H1 (cell line): ENCODE results near the gene MYOC. TPM values are rescaled to one million over a fixed set of nuclear protein-coding genes. Genes with fewer than 3 reads are reported as not detected.

ENCODE experiments used
- CTCF ChIA-PET: fragments of 300-600 bp; sonication (Branson Sonifier 250); formaldehyde crosslinking; loops from one replicate; lab custom pipeline; 2021; ENCODE audit not compliant: partially characterized antibody; lab: Charles Lee
- POLR2A ChIA-PET: fragments of 300-600 bp; sonication (Branson Sonifier 250); formaldehyde crosslinking; loops from one replicate; lab custom pipeline; 2021; ENCODE audit warnings: inconsistent platforms; ENCODE audit not compliant: partially characterized antibody; lab: Charles Lee
- DNase-seq, 2 experiments: peaks; one replicate each; pipeline versions ENCODE4 v3.0.0 to v3.0.0-alpha.2; 2010 to 2022; ENCODE audit warnings: low spot score in 2 of 2, low read depth in 1 of 2, mixed read lengths in 1 of 2
- FAIRE-seq: peaks from 2 replicates; lab custom pipeline; 2011; peaks lifted over from hg19 to GRCh38; lab: Jason Lieb, UNC
- H2AFZ ChIP-seq: 2 replicates; pipeline ENCODE4 v1.8.1; 2012; ENCODE audit warnings: low read length, inconsistent platforms
- H2AK5ac ChIP-seq: 2 replicates; pipeline ENCODE4 v1.6.1; 2013; ENCODE audit warnings: low read depth, low read length
- H2BK120ac ChIP-seq: replicated peaks from 2 replicates; pipeline ENCODE3; 2013; ENCODE audit warnings: low read depth, low read length, inconsistent platforms
- H2BK12ac ChIP-seq: 2 replicates; pipeline ENCODE4 v1.6.1; 2013; ENCODE audit warnings: low read depth, low read length
- H2BK15ac ChIP-seq: 2 replicates; pipeline ENCODE4 v1.6.1; 2013; ENCODE audit warnings: low read length
- H2BK20ac ChIP-seq: 2 replicates; pipeline ENCODE4 v1.6.1; 2013; ENCODE audit warnings: low read length
- H2BK5ac ChIP-seq: 2 replicates; pipeline ENCODE4 v1.6.1; 2013; ENCODE audit warnings: low read depth, low read length
- H3K14ac ChIP-seq: 2 replicates; pipeline ENCODE4 v1.6.1; 2013; ENCODE audit warnings: inconsistent platforms; ENCODE audit not compliant: insufficient read length
- H3K18ac ChIP-seq: 2 replicates; pipeline ENCODE4 v1.6.1; 2013; ENCODE audit warnings: low read length; ENCODE audit errors: extremely low read depth
- H3K23ac ChIP-seq: 2 replicates; pipeline ENCODE4 v1.6.1; 2013; ENCODE audit warnings: inconsistent platforms; ENCODE audit not compliant: insufficient read length
- H3K23me2 ChIP-seq: 2 replicates; pipeline ENCODE4 v1.6.1; 2013; ENCODE audit warnings: low read depth, low read length
- H3K27ac ChIP-seq: 2 replicates; pipeline ENCODE4 v1.6.1; 2011; ENCODE audit warnings: low read depth, low read length, inconsistent platforms
- H3K27me3 ChIP-seq, 4 experiments: replicated peaks in 1 of 4; 1 replicate in 1 of 4; 2 replicates in 3 of 4; pipeline versions ENCODE4 v1.6.1 to v1.8.1; 2011 to 2013; ENCODE audit warnings: low read length in 3 of 4, mild to moderate bottlenecking in 3 of 4, inconsistent platforms in 2 of 4, mixed read lengths in 2 of 4, moderate library complexity in 1 of 4; ENCODE audit not compliant: control insufficient read depth in 3 of 4, insufficient read depth in 3 of 4; ENCODE audit errors: extremely low read depth in 1 of 4
- H3K36me3 ChIP-seq, 4 experiments: 2 replicates each; pipeline versions ENCODE4 v1.6.1 to v1.8.1; 2011 to 2013; ENCODE audit warnings: mild to moderate bottlenecking in 4 of 4, low read length in 3 of 4, moderate library complexity in 2 of 4, control low read depth in 1 of 4, inconsistent platforms in 1 of 4; ENCODE audit not compliant: insufficient read depth in 4 of 4, control insufficient read depth in 2 of 4
- H3K4ac ChIP-seq: replicated peaks from 2 replicates; pipeline ENCODE3; 2013; ENCODE audit warnings: low read length, low read depth, mixed read lengths, inconsistent platforms; ENCODE audit not compliant: insufficient read length
- H3K4me1 ChIP-seq, 4 experiments: replicated peaks in 1 of 4; 1 replicate in 1 of 4; 2 replicates in 3 of 4; pipeline versions ENCODE4 v1.6.1 to v1.8.1; 2011 to 2013; ENCODE audit warnings: low read length in 3 of 4, inconsistent platforms in 2 of 4, mixed read lengths in 1 of 4; ENCODE audit not compliant: insufficient read depth in 4 of 4, control insufficient read depth in 3 of 4
- H3K4me2 ChIP-seq, 2 experiments: 2 replicates each; pipeline versions ENCODE4 v1.6.1 to v1.8.1; 2011 to 2013; ENCODE audit warnings: low read depth in 2 of 2, low read length in 2 of 2, control low read depth in 1 of 2, inconsistent platforms in 1 of 2, mild to moderate bottlenecking in 1 of 2; ENCODE audit not compliant: insufficient read depth in 1 of 2
- H3K4me3 ChIP-seq, 4 experiments: fragments of 200-600, 300-600 bp in 1 of 4; sonication (generic), shearing (Covaris generic), sonication (Bioruptor Twin) in 1 of 4; 2 replicates each; pipeline versions ENCODE4 v1.5.1 to v1.8.1; 2011 to 2016; ENCODE audit warnings: low read length in 4 of 4, low read depth in 3 of 4, control low read depth in 2 of 4, inconsistent platforms in 2 of 4, mild to moderate bottlenecking in 2 of 4, mixed read lengths in 1 of 4, moderate library complexity in 1 of 4; ENCODE audit not compliant: insufficient read depth in 2 of 4; ENCODE audit errors: extremely low read depth in 1 of 4
- H3K56ac ChIP-seq: replicated peaks from 2 replicates; pipeline ENCODE3; 2013; ENCODE audit warnings: low read depth, mild to moderate bottlenecking, mixed read lengths, low read length, inconsistent platforms; ENCODE audit not compliant: insufficient read length
- H3K79me1 ChIP-seq: 2 replicates; pipeline ENCODE4 v1.6.1; 2013; ENCODE audit warnings: low read depth, low read length, control low read depth
- H3K79me2 ChIP-seq, 2 experiments: 2 replicates each; pipeline versions ENCODE4 v1.6.1 to v1.8.1; 2012 to 2013; ENCODE audit warnings: low read length in 2 of 2, mild to moderate bottlenecking in 2 of 2, inconsistent platforms in 1 of 2; ENCODE audit not compliant: insufficient read depth in 2 of 2, control insufficient read depth in 1 of 2
- H3K9ac ChIP-seq, 4 experiments: replicated peaks in 1 of 4; 1 replicate in 1 of 4; 2 replicates in 3 of 4; pipeline versions ENCODE4 v1.6.1 to v1.8.1; 2011 to 2013; ENCODE audit warnings: low read depth in 3 of 4, low read length in 3 of 4, control low read depth in 2 of 4, mild to moderate bottlenecking in 2 of 4, moderate library complexity in 2 of 4, inconsistent platforms in 1 of 4; ENCODE audit errors: extremely low read depth in 1 of 4
- H3K9me3 ChIP-seq, 2 experiments: 2 replicates each; pipeline versions ENCODE4 v1.6.1 to v1.8.1; 2012 to 2013; ENCODE audit warnings: mild to moderate bottlenecking in 2 of 2, moderate library complexity in 2 of 2, control low read depth in 1 of 2, inconsistent platforms in 1 of 2, low read depth in 1 of 2, low read length in 1 of 2, mixed read lengths in 1 of 2; ENCODE audit not compliant: insufficient read depth in 2 of 2
- H4K20me1 ChIP-seq, 2 experiments: replicated peaks in 1 of 2; 2 replicates each; pipeline versions ENCODE3 to v1.8.1; 2011 to 2013; ENCODE audit warnings: inconsistent platforms in 2 of 2, low read length in 2 of 2, mild to moderate bottlenecking in 1 of 2; ENCODE audit not compliant: insufficient read depth in 2 of 2, control insufficient read depth in 1 of 2
- H4K5ac ChIP-seq: 2 replicates; pipeline ENCODE4 v1.6.1; 2013; ENCODE audit warnings: low read length, low read depth, mixed read lengths, inconsistent platforms; ENCODE audit not compliant: insufficient read length
- H4K8ac ChIP-seq: 2 replicates; pipeline ENCODE4 v1.8.0; 2013; ENCODE audit warnings: mild to moderate bottlenecking, moderate library complexity, low read length, inconsistent platforms; ENCODE audit not compliant: insufficient read depth; ENCODE audit errors: extremely low read depth
- H4K91ac ChIP-seq: replicated peaks from 2 replicates; pipeline ENCODE3; 2013; ENCODE audit warnings: low read length, mixed read lengths, inconsistent platforms; ENCODE audit not compliant: insufficient read length
- ASH2L ChIP-seq: fragments of 200-600, 300-600 bp; sonication (generic); IDR thresholded peaks from one replicate; pipeline ENCODE4 v1.7.1; 2017; ENCODE audit warnings: low read length
- ATF3 ChIP-seq: IDR thresholded peaks from 2 replicates; pipeline ENCODE4 v1.6.1; 2011; ENCODE audit warnings: low read depth, mild to moderate bottlenecking, low read length; ENCODE audit not compliant: insufficient read depth
- KDM1A ChIP-seq: fragments of 200-600, 300-600 bp; sonication (generic); IDR thresholded peaks from 2 replicates; pipeline ENCODE4 v1.7.1; 2016; ENCODE audit warnings: mild to moderate bottlenecking, low read length, borderline replicate concordance
- RAD21 ChIP-seq, 2 experiments: IDR thresholded peaks in 1 of 2; conservative IDR thresholded peaks in 1 of 2; 2 replicates each; pipeline ENCODE4 v1.6.1; 2011; ENCODE audit warnings: low read depth in 2 of 2, low read length in 2 of 2, improper control_type of control experiment in 1 of 2, inconsistent platforms in 1 of 2, mild to moderate bottlenecking in 1 of 2, moderate library complexity in 1 of 2
- RBBP5 ChIP-seq: IDR thresholded peaks from 2 replicates; pipeline ENCODE4 v1.7.1; 2012; ENCODE audit warnings: low read depth, mild to moderate bottlenecking, inconsistent platforms, low read length, moderate library complexity, borderline replicate concordance
- RXRA ChIP-seq: IDR thresholded peaks from 2 replicates; pipeline ENCODE4 v1.6.1; 2011; ENCODE audit warnings: low read depth, mild to moderate bottlenecking, low read length, moderate library complexity; ENCODE audit not compliant: insufficient read depth
- SP4 ChIP-seq: IDR thresholded peaks from 2 replicates; pipeline ENCODE4 v1.6.1; 2012; ENCODE audit warnings: low read length, inconsistent platforms
- TAF1 ChIP-seq: IDR thresholded peaks from 2 replicates; pipeline ENCODE4 v1.6.1; 2011; ENCODE audit warnings: mild to moderate bottlenecking, low read depth, low read length
- TEAD4 ChIP-seq: IDR thresholded peaks from 2 replicates; pipeline ENCODE4 v1.6.1; 2012; ENCODE audit warnings: low read depth, low read length, inconsistent platforms, mixed read lengths
- YY1 ChIP-seq: IDR thresholded peaks from 2 replicates; pipeline ENCODE4 v1.6.1; 2011; ENCODE audit warnings: low read depth, mild to moderate bottlenecking, low read length
- WGBS, 2 experiments: shearing (Covaris generic) in 1 of 2; methylation state at CpG; one replicate each; pipeline versions ENCODE4 v1.1.6 to v1.1.7; 2013 to 2015; ENCODE audit warnings: low lambda C conversion rate in 2 of 2, mixed read lengths in 2 of 2, inconsistent platforms in 1 of 2, low coverage in 1 of 2, missing lambda C conversion rate in 1 of 2; ENCODE audit not compliant: insufficient replicate concordance in 2 of 2, insufficient coverage in 1 of 2, insufficient read length in 1 of 2; ENCODE audit errors: extremely low coverage in 1 of 2, missing lambda C conversion rate in 1 of 2; 5-methylcytosine and 5-hydroxymethylcytosine counted together
- polyA plus RNA-seq, 7 experiments: library from polyadenylated mRNA; depleted of rRNA in 3 of 7; stranded (reverse) in 5 of 7; unstranded in 2 of 7; fragments of >200 nt in 5 of 7; fragments of 200-250 nt in 2 of 7; gene quantifications; 1 replicate in 5 of 7; 2 replicates in 1 of 7; 4 replicates in 1 of 7; pipeline versions ENCODE4 v1.2.1 to v1.2.3, GENCODE V29; 2011 to 2013; ENCODE audit warnings: missing spikeins in 2 of 7, mixed read lengths in 2 of 7
- total RNA-seq: library from RNA; stranded (reverse); fragmentation: NEBNext Ultra II Directional; extraction: Animal tissue kit (Norgen Biotek cat#: 25700); gene quantifications from 2 replicates; pipeline ENCODE4 v1.2.1, GENCODE V29; 2021

Gene MYOC
- total and polyA plus RNA-seq, 2 of the 8 experiments (the other 6 are each of a cell fraction or from before 2014, with no cell fraction given), result not detected

- peak overlapping the region; percentile 77 for H2BK5ac ChIP-seq
- no peak overlapping the region for H3K14ac ChIP-seq
- peaks cover 2 to 15% (median 7%) of the 10 kb centered on the region in 4 experiments for H3K4me1 ChIP-seq
- no peak overlapping the region for H2AK5ac ChIP-seq
- no peak overlapping the region for H3K27ac ChIP-seq
- no peaks in the 10 kb centered on the region for H3K9me3 ChIP-seq
- peak overlapping the region in 1 of 4 experiments; percentile 14; a peak in 1 of 8 replicates for H3K4me3 ChIP-seq
- no peaks in the 10 kb centered on the region for H3K23me2 ChIP-seq
- peak overlapping the region; percentile 83; the same call in 1 of the 2 replicates for H2BK15ac ChIP-seq
- peak; percentile 82 to 89 for DNase-seq
- ChIA-PET CTCF (interaction anchor here (0.5 to 10.1 kb wide), 51 partner anchors 9 to 463 kb away, joined by 3 to 143 read pairs (median 6); partner anchors contain the start of genes METTL13, MYOCOS and VAMP4), POLR2A (interaction anchor here (1.0 to 1.3 kb wide), 3 partner anchors 9 to 98 kb away, joined by 4 to 7 read pairs (median 5); no protein-coding TSS in a partner anchor)
- H2BK12ac ChIP-seq, result peak overlapping the region; percentile 97; the same call in 1 of the 2 replicates
- H3K79me1 ChIP-seq, result no peaks in the 10 kb centered on the region
- peak overlapping the region in 1 of 2 experiments; percentile 57; a peak in 2 of 4 replicates for H3K4me2 ChIP-seq
- H3K56ac ChIP-seq, result peak overlapping the region; percentile 32
- no peak overlapping the region for H2BK120ac ChIP-seq
- H3K4ac ChIP-seq, result peak overlapping the region; percentile 30
- peak overlapping the region; percentile 82; the same call in 1 of the 2 replicates for H2BK20ac ChIP-seq
- H3K18ac ChIP-seq, result peak overlapping the region; percentile 92
- H3K23ac ChIP-seq, result no peak overlapping the region
- no peaks in the 10 kb centered on the region for H4K20me1 ChIP-seq
- peak overlapping the region; percentile 97 for H4K8ac ChIP-seq
- WGBS, 2 experiments, result 26% methylated on average over 15 of the region's 15 CpGs; no CpG with 5 or more reads in 1 of the 2 experiments
- H2AFZ ChIP-seq, result peak overlapping the region; percentile 100
- no peaks in the 10 kb centered on the region for H3K79me2 ChIP-seq
- H3K27me3 ChIP-seq, result no peaks in the 10 kb centered on the region
- peak; percentile 57 for FAIRE-seq
- no peaks in the 10 kb centered on the region; a peak in 1 of 8 replicates for H3K36me3 ChIP-seq
- H3K9ac ChIP-seq, result no peak overlapping the region; a peak in 1 of 7 replicates
- H4K91ac ChIP-seq, result peak overlapping the region; percentile 96
- peak overlapping the region; percentile 7 for H4K5ac ChIP-seq
- no peak for TF ChIP-seq ATF3
- TF ChIP-seq RBBP5, result peak; percentile 48; the same call in 1 of the 2 replicates
- peak; percentile 89 to 91 for TF ChIP-seq RAD21 (IDR thresholded peaks at IDR 0.05 in 1 of 2, conservative IDR thresholded peaks at IDR 0.05 in 1 of 2; ENCODE audit: low read depth in 2 of 2, low read length in 2 of 2)
- TF ChIP-seq KDM1A, result peak; percentile 95
- 0 out of 2 replicates have a peak, but pooled peaks have one; percentile 43 for TF ChIP-seq TAF1
- peak; percentile 61 for TF ChIP-seq ASH2L
- TF ChIP-seq SP4, result 0 out of 2 replicates have a peak, but pooled peaks have one; percentile 48
- 0 out of 2 replicates have a peak, but pooled peaks have one; percentile 3 for TF ChIP-seq TEAD4
- TF ChIP-seq YY1, result peak; percentile 72; the same call in 1 of the 2 replicates
- TF ChIP-seq RXRA, result no peak
Measured at GRCh38 chr1:171644805-171645483, 7.5 kb downstream of the MYOC start.
